Forelimb muscle (tissue), 1 donor: ENCODE measurements around the gene DDX24. TPM values are rescaled to one million over a fixed set of nuclear protein-coding genes. Genes with fewer than 3 reads are reported as not detected.

Source experiments
- DNase-seq: peaks from one replicate; pipeline ENCODE4 v3.0.0-alpha.2; 2013; ENCODE audit warnings: low read depth
- polyA plus RNA-seq: library from polyadenylated mRNA; unstranded; fragments of 120-200 nt; gene quantifications from one replicate; pipeline ENCODE4 v1.2.1, GENCODE V29; 2013; ENCODE audit not compliant: insufficient read length

The DDX24 gene, protein sequence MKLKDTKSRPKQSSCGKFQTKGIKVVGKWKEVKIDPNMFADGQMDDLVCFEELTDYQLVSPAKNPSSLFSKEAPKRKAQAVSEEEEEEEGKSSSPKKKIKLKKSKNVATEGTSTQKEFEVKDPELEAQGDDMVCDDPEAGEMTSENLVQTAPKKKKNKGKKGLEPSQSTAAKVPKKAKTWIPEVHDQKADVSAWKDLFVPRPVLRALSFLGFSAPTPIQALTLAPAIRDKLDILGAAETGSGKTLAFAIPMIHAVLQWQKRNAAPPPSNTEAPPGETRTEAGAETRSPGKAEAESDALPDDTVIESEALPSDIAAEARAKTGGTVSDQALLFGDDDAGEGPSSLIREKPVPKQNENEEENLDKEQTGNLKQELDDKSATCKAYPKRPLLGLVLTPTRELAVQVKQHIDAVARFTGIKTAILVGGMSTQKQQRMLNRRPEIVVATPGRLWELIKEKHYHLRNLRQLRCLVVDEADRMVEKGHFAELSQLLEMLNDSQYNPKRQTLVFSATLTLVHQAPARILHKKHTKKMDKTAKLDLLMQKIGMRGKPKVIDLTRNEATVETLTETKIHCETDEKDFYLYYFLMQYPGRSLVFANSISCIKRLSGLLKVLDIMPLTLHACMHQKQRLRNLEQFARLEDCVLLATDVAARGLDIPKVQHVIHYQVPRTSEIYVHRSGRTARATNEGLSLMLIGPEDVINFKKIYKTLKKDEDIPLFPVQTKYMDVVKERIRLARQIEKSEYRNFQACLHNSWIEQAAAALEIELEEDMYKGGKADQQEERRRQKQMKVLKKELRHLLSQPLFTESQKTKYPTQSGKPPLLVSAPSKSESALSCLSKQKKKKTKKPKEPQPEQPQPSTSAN
- 84.1 TPM for polyA plus RNA-seq

GRCh38 chr14:94080621-94081385, at the start of gene DDX24, which contains the start of gene IFI27L1:
TSS of gene DDX24 (minus strand) at chr14:94081202. CDS start at chr14:94079742, 1,460 bp downstream.
TSS of gene IFI27L1 (plus strand) at chr14:94081310. CDS start at chr14:94096938, 15,628 bp downstream.
- DNase-seq: peak; percentile 87

DNA sequence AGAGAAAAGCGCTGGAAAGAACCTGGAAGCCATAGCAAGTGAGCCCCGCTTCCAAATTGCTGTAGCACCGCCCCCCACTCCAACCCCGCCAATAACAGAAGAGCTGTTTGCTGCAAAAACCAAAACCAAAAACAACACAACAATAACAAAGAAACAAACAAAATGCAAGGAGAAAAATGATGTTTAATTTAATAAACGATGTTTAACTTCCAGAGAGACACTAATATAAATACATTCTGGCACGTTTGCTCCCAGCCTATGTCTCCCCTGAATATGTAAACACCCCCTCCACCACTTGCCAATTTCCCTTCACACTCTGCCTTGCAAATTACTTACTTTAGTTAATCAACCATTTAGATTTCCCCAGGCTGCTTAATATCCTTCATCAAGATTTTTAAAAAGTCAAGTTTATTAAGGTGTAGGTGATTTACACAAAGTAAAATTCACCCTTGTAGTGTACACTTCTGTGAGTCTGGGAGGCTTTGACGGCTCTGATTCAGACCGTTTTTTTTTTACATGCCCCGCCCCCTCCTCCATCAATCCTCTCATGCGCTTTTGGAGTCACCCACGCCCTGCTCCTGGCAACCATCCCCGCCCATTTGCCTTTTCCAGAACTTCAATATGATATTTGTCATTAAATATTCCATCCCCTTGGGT, 48.9 kb upstream of the DDX24 start:
- DNase-seq: no peak

- no peak for DNase-seq
These were observed 48.2 kb upstream of the DDX24 start, which contains the start of gene IFI27L2 for GRCh38 chr14:94129111-94129757. TSS of gene IFI27L2 (minus strand) at chr14:94129604. CDS start at chr14:94129564, 40 bp downstream.

DNA sequence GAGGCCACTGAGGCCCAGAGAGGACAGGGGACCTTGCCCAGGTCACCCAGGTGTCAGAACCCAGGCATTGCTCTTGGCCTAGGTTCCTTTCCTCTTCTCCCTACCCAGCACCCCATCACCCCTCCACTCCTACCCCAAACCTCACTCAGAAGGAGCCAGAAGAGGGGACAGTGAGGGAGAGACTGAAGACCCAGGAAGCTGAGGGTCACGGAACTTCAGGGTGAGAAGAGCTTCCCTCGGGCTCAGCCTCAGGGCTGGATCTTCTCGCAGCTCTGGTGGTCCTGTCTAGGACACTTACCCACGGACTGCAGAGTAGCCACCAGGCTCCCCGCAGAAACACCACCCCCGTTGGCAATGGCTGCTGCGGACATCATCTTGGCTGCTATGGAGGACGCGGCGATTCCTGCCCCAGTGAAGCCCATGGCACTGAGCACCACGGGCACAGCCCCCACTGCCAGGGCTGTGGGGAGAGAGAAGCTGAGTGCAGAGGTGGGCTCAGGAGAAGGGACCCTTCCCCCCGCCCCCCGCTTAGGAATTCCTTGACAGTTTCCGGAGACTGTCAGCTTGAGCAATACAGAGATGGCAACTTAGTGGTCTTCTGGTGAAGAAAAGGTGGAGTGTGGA, 47.3 kb upstream of the DDX24 start:
- no peak for DNase-seq

- DNase-seq: no peak
These were observed 46.3 kb upstream of the DDX24 start for GRCh38 chr14:94127330-94127729.

DNA sequence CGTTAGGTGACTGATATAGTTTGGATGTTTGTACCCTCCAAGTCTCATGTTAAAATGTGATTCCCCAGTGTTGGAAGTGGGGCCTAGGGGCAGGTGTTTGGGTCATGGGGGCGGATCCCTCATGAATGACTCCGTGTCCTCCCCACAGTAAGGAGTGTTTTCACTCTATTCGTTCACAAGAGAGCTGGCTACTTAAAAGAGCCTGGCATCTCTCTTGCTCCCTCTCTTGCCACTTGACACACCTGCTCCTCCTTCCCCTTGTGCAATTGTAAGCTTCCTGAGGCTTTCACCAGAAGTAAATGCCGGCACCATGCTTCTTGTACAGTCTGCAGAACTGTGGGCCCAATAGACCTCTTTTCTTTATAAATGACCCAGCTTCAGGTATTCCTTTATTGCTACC, 45.8 kb upstream of the DDX24 start:
- no peak for DNase-seq

GRCh38 chr14:94126419-94126677, 45.3 kb upstream of the DDX24 start:
- no peak for DNase-seq

- DNase-seq: no peak
These were observed 44.8 kb upstream of the DDX24 start for GRCh38 chr14:94125659-94126418.

- no peak for DNase-seq
These were observed 43.8 kb upstream of the DDX24 start for GRCh38 chr14:94124582-94125377.

GRCh38 chr14:94123868-94124267, 42.9 kb upstream of the DDX24 start:
- DNase-seq: no peak

- DNase-seq: no peak
These were observed 42.3 kb upstream of the DDX24 start for GRCh38 chr14:94123296-94123695.

DNA sequence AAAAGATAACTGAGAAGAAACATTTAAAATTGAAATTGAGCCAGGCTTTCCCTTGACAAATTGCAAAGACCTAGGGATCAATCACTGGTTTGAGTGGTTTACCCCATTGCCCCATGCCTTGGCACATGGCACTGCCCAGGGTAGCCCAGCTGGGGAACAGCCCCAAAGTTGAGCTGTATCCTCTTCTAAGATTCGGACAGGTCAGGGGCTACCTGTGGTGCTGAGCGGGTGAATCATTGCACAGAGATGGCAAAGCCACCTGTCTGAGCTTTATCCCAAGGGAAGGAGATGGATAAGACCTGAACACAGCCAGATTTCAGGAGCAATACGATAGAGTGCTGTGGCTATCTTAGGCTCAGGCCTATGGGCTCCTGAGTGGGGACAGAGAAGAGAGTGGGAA, 41.4 kb upstream of the DDX24 start:
- DNase-seq: no peak

- DNase-seq: no peak
These were observed 40.5 kb upstream of the DDX24 start for GRCh38 chr14:94121485-94121884.

DNA sequence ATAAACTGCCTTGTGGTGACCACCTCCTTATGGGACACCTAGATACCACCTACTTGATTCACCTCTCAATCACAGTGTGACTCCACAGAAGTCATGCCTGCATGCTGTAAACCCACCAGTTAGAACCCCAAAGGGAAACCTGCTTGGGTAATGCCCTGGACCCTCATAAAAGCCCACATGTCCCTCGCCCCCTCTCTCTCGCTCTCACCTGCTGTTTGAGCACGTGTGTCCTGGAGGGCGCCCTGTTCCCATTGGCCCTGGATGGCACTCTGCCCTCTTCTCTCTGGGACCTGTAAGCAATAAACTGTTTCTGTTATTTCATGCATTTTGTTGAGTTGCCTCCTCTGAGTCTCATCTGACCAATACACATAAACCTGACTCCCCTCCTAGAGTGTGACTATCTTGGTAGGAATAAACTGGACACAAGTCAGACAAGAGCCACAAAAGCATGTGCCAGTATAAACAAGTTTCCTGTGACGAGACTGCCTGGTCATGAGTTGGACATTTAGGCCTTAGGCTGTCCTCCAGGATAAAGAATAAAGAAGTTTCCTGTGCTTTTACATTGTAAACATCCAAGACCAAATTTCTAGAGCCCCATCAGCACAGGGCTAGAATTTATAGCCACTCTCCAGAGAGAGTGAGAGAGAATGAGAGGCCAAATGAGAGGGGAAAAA, 39.8 kb upstream of the DDX24 start:
- DNase-seq: no peak

DNA sequence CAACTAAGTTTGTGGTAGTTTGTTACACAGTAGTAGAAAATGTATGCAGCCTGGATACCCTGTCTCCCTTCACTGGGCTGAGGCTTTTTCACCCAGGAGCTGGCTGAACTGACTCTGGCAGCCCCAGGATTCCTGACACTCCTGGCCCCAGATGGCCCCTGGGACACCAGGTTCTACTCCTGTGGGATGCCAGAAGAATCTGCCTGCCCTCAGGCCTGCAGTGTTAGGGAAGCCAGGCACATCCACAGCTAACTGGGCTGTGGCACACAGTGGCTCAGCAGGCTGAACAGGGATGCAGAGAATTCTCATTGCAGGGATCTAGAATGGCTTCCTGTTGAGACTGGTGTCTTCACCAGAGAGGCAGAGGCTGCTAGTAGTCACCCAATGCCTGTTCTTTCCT, 38.1 kb upstream of the DDX24 start:
- no peak for DNase-seq

DNA sequence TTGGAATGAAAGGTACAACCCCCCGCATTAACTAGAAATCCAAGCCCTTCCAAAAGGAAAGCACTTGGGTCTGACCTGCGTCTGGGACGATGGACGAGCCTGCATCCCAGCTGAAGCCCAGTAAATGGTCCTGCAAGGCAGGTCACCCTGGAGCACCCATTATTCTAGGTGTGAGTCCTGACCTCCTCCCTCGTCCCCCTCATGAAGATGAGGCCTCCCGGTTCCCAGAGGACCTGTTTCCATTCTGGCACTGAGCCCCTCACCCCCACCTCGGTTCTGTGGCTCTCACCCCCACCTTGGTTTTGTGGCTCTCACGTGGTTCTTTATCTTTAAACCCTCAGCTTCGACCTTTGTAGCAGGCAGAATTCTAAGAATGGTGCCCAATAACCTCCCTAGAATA, 36.9 kb upstream of the DDX24 start:
- no peak for DNase-seq

DNA sequence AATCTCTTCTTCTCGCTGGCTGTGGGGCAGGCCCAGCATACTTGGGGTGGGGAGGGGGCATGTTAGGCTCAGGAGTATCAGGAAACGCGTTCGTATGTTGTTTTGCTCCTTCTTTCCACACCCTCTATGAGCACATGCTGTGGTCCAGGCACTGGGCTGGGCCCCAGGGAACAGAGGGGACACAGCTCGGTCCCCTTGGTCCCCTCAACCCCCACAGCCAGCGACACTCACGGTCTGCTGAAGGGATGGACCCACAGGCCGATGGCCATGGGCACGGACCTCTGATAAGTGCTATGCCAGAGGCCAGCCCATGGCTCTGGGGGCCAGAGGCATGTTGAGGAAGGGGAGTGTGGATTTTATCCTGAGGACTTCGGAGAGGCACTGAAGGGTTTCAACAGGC, 35.7 kb upstream of the DDX24 start:
- DNase-seq: no peak

GRCh38 chr14:94115631-94116030, 34.6 kb upstream of the DDX24 start:
- DNase-seq: no peak
